ENCODE measurements around the gene CCDC127. TPM values are rescaled to one million over a fixed set of nuclear protein-coding genes. Genes with fewer than 3 reads are reported as not detected.
A peak's percentile ranks its signal among the peaks of the same experiment; 100 is the strongest.
"Not testable (repeated sequence)": the region's sequence is repeated elsewhere in the genome, so short reads cannot be mapped to it uniquely, and the experiment has no call there.

The CCDC127 gene
- total and polyA plus RNA-seq, 10 donors, result 1.2 to 8.9 (median 3.6) TPM

GRCh38 chr5:227375-227774, 9.4 kb upstream of the CCDC127 start:
- H3K9me3 ChIP-seq; H3K4me3 ChIP-seq; DNase-seq; intact Hi-C loops (cut with DNase I; ENCODE audit: low total_unique reads); H3K27me3 ChIP-seq (replicated peaks in 1 of 7); H3K27ac ChIP-seq: not testable (repeated sequence)
- peak in 1 of 3 donors; percentile 26 for TF ChIP-seq POLR2AphosphoS5 (IDR thresholded peaks at IDR 0.05)
- peaks cover 9 to 89% (median 82%) of the 10 kb centered on the region in 6 donors for H3K36me3 ChIP-seq
- WGBS, 5 donors, result 87 to 98% (median 96%) methylated on average over 6 to 15 of the region's 17 CpGs
- H3K4me1 ChIP-seq, result peaks cover 0 to 18% (median 15%) of the 10 kb centered on the region in 6 donors

- intact Hi-C loops (cut with DNase I; ENCODE audit: low total_unique reads), result no loop called here
- H3K4me1 ChIP-seq, result peaks cover 16 to 38% (median 35%) of the 10 kb centered on the region in 6 donors
- H3K36me3 ChIP-seq, result peaks cover 7 to 69% (median 62%) of the 10 kb centered on the region in 6 donors
Observed at GRCh38 chr5:225334-225733, 7.4 kb upstream of the CCDC127 start.

GRCh38 chr5:223791-224190, 5.8 kb upstream of the CCDC127 start:
- Histone ChIP-seq H3K9me3 (no peaks in the 10 kb centered on the region), H3K27me3 (replicated peaks in 1 of 7) (no peaks in the 10 kb centered on the region), H3K4me3 (no peak overlapping the region), H3K27ac (no peak overlapping the region), H3K4me1 (peaks cover 20 to 53% (median 50%) of the 10 kb centered on the region in 6 donors), H3K36me3 (peaks cover 7 to 53% (median 50%) of the 10 kb centered on the region in 6 donors)
- 72 to 88% (median 86%) methylated on average over 6 of the region's 6 CpGs for WGBS, 5 donors
- DNase-seq, result no peak
- TF ChIP-seq CTCF (IDR thresholded peaks at IDR 0.05 in 8 of 11, conservative IDR thresholded peaks at IDR 0.05 in 3 of 11) (no peak), POLR2AphosphoS5 (IDR thresholded peaks at IDR 0.05) (no peak), POLR2A (IDR thresholded peaks at IDR 0.05) (no peak)
- intact Hi-C loops (cut with DNase I; ENCODE audit: low total_unique reads), result no loop called here

More at GRCh38 chr5:225334-225733, 7.4 kb upstream of the CCDC127 start:
- WGBS, 5 donors, result 95 to 97% (median 96%) methylated on average over 14 of the region's 14 CpGs
- TF ChIP-seq POLR2A (IDR thresholded peaks at IDR 0.05), result no peak
- no peak for TF ChIP-seq CTCF (IDR thresholded peaks at IDR 0.05 in 8 of 11, conservative IDR thresholded peaks at IDR 0.05 in 3 of 11)
- peak in 1 of 3 donors; percentile 22 for TF ChIP-seq POLR2AphosphoS5 (IDR thresholded peaks at IDR 0.05)
- H3K27me3 ChIP-seq (replicated peaks in 1 of 7), result no peaks in the 10 kb centered on the region
- H3K9me3 ChIP-seq, result no peaks in the 10 kb centered on the region
- no peak for DNase-seq
- H3K4me3 ChIP-seq, result no peak overlapping the region
- H3K27ac ChIP-seq, result no peak overlapping the region

- Histone ChIP-seq H3K36me3 (peaks cover 7 to 47% (median 44%) of the 10 kb centered on the region in 6 donors), H3K4me1 (peaks cover 20 to 54% (median 50%) of the 10 kb centered on the region in 6 donors), H3K27ac (peak overlapping the region in 4 of 8 donors; percentile 13 to 46 (median 26))
- DNase-seq; H3K27me3 ChIP-seq (replicated peaks in 1 of 7); intact Hi-C loops (cut with DNase I; ENCODE audit: low total_unique reads); H3K9me3 ChIP-seq; H3K4me3 ChIP-seq: not testable (repeated sequence)
- WGBS, 5 donors, result 24 to 46% (median 35%) methylated on average over 6 of the region's 6 CpGs
Observed at GRCh38 chr5:222951-223715, 5.2 kb upstream of the CCDC127 start.

- H3K4me1 ChIP-seq, result peaks cover 20 to 74% (median 62%) of the 10 kb centered on the region in 6 donors
- H3K9me3 ChIP-seq, result no peaks in the 10 kb centered on the region
- H3K4me3 ChIP-seq, result peak overlapping the region; percentile 82 to 98 (median 88)
- intact Hi-C loops (cut with DNase I; ENCODE audit: low total_unique reads), result no loop called here
- peaks cover 2 to 18% (median 13%) of the 10 kb centered on the region in 6 donors for H3K36me3 ChIP-seq
- TF ChIP-seq POLR2AphosphoS5 (IDR thresholded peaks at IDR 0.05) (no peak), CTCF (IDR thresholded peaks at IDR 0.05 in 8 of 11, conservative IDR thresholded peaks at IDR 0.05 in 3 of 11) (no peak), POLR2A (IDR thresholded peaks at IDR 0.05) (no peak)
- H3K27me3 ChIP-seq (replicated peaks in 1 of 7), result no peaks in the 10 kb centered on the region
- no peak for DNase-seq
- WGBS, 5 donors, result 6 to 13% (median 9%) methylated on average over 4 of the region's 4 CpGs
- H3K27ac ChIP-seq, result peak overlapping the region; percentile 78 to 97 (median 92)
Observed at GRCh38 chr5:219991-220390, 2.0 kb upstream of the CCDC127 start.

All from spleen (tissue), 11 donors.